ENCODE data around the gene DNASE1L1. TPM values are rescaled to one million over a fixed set of nuclear protein-coding genes. Genes with fewer than 3 reads are reported as not detected.
A peak's percentile ranks its signal among the peaks of the same experiment; 100 is the strongest.

DNASE1L1 gene
- total RNA-seq, 3 donors from 2014 or later = 18.1 to 30.8 (median 25.6) TPM

- no peak for TF ChIP-seq CTCF (IDR thresholded peaks at IDR 0.05)
- H3K4me3 ChIP-seq = peak overlapping the region; percentile 68
- ATAC-seq (peak; percentile 77), DNase-seq (peak; percentile 76 to 88 (median 81))
- H3K36me3 ChIP-seq (ENCODE audit: low read depth) = no peaks in the 10 kb centered on the region
- H3K4me1 ChIP-seq (ENCODE audit: low read depth) = peaks cover 9% of the 10 kb centered on the region
- intact Hi-C loops (cut with DNase I, micrococcal nuclease) = no loop called here
- no peaks in the 10 kb centered on the region for H3K9me3 ChIP-seq
These were observed 2.9 kb upstream of the DNASE1L1 start for GRCh38 chrX:154411981-154412340.

GRCh38 chrX:154408659-154409221 is 314 bp downstream of the DNASE1L1 start:
- Histone ChIP-seq H3K4me3 (no peak overlapping the region), H3K4me1 (ENCODE audit: low read depth) (peaks cover 9% of the 10 kb centered on the region), H3K36me3 (ENCODE audit: low read depth) (no peaks in the 10 kb centered on the region), H3K9me3 (no peaks in the 10 kb centered on the region)
- no peak for ATAC-seq
- intact Hi-C loops (cut with DNase I, micrococcal nuclease) = no loop called here
- no peak for TF ChIP-seq CTCF (IDR thresholded peaks at IDR 0.05)
- no peak for DNase-seq

- Histone ChIP-seq H3K9me3 (no peaks in the 10 kb centered on the region), H3K36me3 (ENCODE audit: low read depth) (no peaks in the 10 kb centered on the region), H3K4me1 (ENCODE audit: low read depth) (peaks cover 9% of the 10 kb centered on the region), H3K4me3 (no peak overlapping the region)
- intact Hi-C loops (cut with DNase I, micrococcal nuclease) = no loop called here
- TF ChIP-seq CTCF (IDR thresholded peaks at IDR 0.05) = no peak
- ATAC-seq = no peak
- no peak for DNase-seq
These were observed 4.3 kb downstream of the DNASE1L1 start for GRCh38 chrX:154404625-154405192.

- no peak overlapping the region for H3K4me3 ChIP-seq
- no peaks in the 10 kb centered on the region for H3K9me3 ChIP-seq
- ATAC-seq (no peak), DNase-seq (no peak)
- H3K4me1 ChIP-seq (ENCODE audit: low read depth) = peaks cover 9% of the 10 kb centered on the region
- TF ChIP-seq CTCF (IDR thresholded peaks at IDR 0.05) = no peak
- no peaks in the 10 kb centered on the region for H3K36me3 ChIP-seq (ENCODE audit: low read depth)
- intact Hi-C loops (cut with DNase I, micrococcal nuclease) = no loop called here
These were observed 5.2 kb downstream of the DNASE1L1 start for GRCh38 chrX:154403858-154404257.

- H3K4me3 ChIP-seq = no peak overlapping the region
- ATAC-seq = no peak
- H3K4me1 ChIP-seq (ENCODE audit: low read depth) = peaks cover 5% of the 10 kb centered on the region
- DNase-seq = no peak
- intact Hi-C loops (cut with DNase I, micrococcal nuclease) = no loop called here
- TF ChIP-seq CTCF (IDR thresholded peaks at IDR 0.05) = no peak
- no peaks in the 10 kb centered on the region for H3K9me3 ChIP-seq
- no peaks in the 10 kb centered on the region for H3K36me3 ChIP-seq (ENCODE audit: low read depth)
These were observed 5.9 kb downstream of the DNASE1L1 start for GRCh38 chrX:154403192-154403591.
